GM18505 (cell line): ENCODE measurements around the gene UMPS.
"Not testable (repeated sequence)": the region's sequence is repeated elsewhere in the genome, so short reads cannot be mapped to it uniquely, and the experiment has no call there.

Experiments
- ATAC-seq: cut with Tn5 transposase; IDR thresholded peaks from one replicate; pipeline ENCODE4 v1.9.1; 2021; ENCODE audit not compliant: unreplicated experiment
- POLR2A ChIP-seq: IDR thresholded peaks from 4 replicates; pipeline ENCODE4 v1.6.1; 2011; ENCODE audit warnings: borderline replicate concordance; ENCODE audit not compliant: insufficient read depth, insufficient read length; ENCODE audit errors: extremely low read depth

UMPS gene

GRCh38 chr3:124784686-124785382, 54.6 kb downstream of the UMPS start:
- peak; percentile 67 for ATAC-seq
- TF ChIP-seq POLR2A, result no peak

GRCh38 chr3:124785973-124786372, 55.7 kb downstream of the UMPS start:
- no peak for ATAC-seq

GRCh38 chr3:124786511-124787241, 56.4 kb downstream of the UMPS start:
- no peak for ATAC-seq
- no peak for TF ChIP-seq POLR2A

More at GRCh38 chr3:124785973-124786372, 55.7 kb downstream of the UMPS start:
- TF ChIP-seq POLR2A, result no peak

- ATAC-seq, result no peak
- no peak for TF ChIP-seq POLR2A
These were observed 57.4 kb downstream of the UMPS start for GRCh38 chr3:124787476-124788195.

- TF ChIP-seq POLR2A, result no peak
- ATAC-seq, result no peak
These were observed 58.0 kb downstream of the UMPS start for GRCh38 chr3:124788254-124788745.

GRCh38 chr3:124789103-124789502, 58.9 kb downstream of the UMPS start:
- not testable (repeated sequence) for ATAC-seq

GRCh38 chr3:124791142-124791541, 60.9 kb downstream of the UMPS start:
- TF ChIP-seq POLR2A, result no peak
- no peak for ATAC-seq

- no peak for ATAC-seq
- no peak for TF ChIP-seq POLR2A
These were observed 61.4 kb downstream of the UMPS start for GRCh38 chr3:124791639-124792151.

GRCh38 chr3:124792341-124793040, 62.2 kb downstream of the UMPS start:
- ATAC-seq, result no peak
- TF ChIP-seq POLR2A, result no peak

- TF ChIP-seq POLR2A, result no peak
- no peak for ATAC-seq
These were observed 62.9 kb downstream of the UMPS start for GRCh38 chr3:124793054-124793739.

- no peak for TF ChIP-seq POLR2A
- ATAC-seq, result no peak
These were observed 66.2 kb downstream of the UMPS start for GRCh38 chr3:124796477-124796876.

GRCh38 chr3:124797426-124797945, 67.2 kb downstream of the UMPS start:
- ATAC-seq, result no peak
- TF ChIP-seq POLR2A, result no peak
